HG03432 (cell line): ENCODE results near the gene MTFP1.
"Not testable (repeated sequence)": the region's sequence is repeated elsewhere in the genome, so short reads cannot be mapped to it uniquely, and the experiment has no call there.

ENCODE experiments used
- ATAC-seq: cut with Tn5 transposase; IDR thresholded peaks from one replicate; pipeline ENCODE4 v1.9.1; 2021; ENCODE audit warnings: mild to moderate bottlenecking, moderate library complexity; ENCODE audit not compliant: unreplicated experiment

The MTFP1 gene

DNA sequence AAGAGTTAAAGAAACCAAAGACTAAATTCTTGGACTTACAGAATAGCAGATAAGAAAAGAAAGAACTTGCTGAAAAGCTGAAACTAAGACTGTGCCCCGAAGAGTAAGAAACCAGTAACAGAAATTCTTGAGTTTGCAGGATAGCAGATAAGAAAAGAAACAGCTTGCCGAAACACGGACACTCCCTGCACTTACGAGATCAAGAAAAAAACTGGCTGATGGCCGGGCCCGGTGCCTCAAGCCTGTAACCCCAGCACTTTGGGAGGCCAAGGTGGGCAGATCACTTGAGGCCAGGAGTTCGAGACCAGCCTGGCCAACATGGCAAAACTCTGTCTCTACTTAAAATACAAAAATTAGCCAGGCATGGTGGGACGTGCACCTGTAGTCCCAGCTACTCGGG is 25.9 kb downstream of the MTFP1 start:
- not testable (repeated sequence) for ATAC-seq

DNA sequence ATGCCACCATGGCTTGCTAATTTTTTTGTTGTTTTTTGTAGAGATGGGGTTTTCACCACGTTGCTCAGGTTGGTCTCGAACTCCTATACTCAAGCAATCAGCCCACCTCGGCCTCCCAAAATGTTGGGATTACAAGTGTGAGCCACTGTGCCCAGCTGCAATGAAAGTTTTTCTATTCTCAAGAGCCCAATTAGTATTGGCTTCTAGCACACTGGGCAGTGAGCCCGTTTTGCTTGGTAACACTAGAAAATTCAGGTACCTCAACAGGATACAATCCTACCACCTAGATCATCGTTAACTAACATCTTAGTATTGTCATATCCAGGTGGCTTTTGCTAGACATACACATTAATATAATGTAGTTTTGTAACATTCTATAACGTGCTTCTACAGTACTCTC is 27.3 kb downstream of the MTFP1 start:
- no peak for ATAC-seq

DNA sequence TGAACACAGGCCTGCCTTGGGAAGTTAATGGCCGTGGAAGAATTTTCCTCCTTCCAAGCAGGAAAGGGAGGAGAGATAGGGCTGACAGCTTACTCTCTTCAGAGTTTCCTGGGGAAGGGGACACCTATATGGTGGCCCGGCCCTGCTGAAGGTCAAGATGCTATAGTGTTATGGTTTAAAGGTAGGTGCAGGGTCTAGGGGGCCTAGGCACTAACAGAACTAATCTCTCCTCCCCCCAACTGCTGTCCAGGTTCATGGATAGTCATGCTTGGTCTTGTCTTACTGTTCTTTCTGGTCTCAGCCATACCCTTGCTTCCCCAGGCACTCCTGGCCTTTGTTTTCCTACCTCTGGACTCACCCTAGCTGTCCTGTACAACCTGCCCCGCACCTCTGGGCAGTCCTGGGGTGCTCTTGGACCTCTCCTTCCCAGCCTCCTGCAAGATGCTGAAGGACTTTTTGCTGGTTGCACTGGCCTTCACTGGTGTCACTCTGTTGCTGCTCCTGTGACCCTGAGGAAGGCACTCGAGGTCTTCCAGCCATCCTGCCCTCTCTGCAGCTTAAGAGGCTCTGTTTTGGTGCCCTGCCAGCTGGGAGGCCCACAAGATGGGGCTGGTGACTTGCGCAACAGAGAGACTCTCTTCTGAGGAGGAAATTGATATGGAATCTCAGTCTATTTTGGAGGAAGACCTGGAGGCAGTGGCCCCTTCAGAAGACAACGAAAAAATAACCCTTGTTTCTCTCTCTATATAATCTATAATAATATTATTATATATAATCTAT is 28.4 kb downstream of the MTFP1 start:
- ATAC-seq = no peak

DNA sequence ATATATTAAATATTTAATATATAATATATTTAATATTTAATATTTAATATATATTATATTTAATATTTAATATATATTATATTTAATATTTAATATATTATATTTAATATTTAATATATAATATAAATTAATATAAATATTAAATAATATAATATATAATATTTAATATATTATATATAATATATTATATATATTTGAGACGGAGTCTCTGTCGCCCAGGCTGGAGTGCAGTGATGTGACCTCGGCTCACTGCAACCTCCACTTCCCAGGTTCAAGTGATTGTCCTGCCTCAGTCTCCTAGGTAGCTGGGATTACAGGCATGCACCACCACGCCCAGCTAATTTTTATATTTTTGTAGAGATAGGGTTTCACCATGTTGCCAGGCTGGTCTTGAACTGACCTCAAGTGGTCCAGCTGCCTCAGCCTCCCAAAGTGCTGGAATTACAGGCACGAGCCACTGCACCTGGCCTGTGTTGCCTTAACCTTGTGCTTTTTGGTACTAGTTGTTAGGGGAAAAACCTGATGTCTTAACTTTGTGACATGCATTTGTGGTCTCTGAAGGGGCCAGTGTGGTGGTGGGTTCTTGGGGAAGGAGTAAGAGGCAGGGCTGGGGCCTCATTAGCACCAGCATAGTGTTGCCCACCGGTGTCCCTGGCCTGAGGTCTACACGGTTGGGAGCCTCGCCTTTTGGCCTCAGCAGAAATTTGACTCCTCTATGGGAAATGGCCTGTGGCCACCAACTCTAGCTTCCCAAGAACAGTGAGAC is 29.7 kb downstream of the MTFP1 start:
- no peak for ATAC-seq

DNA sequence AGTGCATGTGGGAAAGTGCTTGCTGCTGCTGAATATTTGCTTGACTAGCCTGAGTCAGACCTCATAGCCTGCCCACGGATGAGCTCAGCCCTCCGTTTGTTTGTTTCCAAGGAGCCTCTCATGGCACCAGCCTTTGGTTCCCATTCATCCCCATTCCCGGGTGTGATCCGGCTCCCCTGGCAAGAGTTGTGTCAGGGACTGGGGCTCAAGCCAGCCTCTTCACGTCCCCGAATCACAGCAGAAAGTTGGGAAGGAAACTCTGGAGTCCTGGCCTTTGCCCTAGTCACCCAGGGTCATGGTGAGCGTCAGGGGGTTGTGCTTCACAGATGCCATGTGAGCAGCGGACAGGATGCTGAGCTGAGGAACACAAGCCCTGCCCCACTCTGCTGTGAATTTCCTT is 32.4 kb downstream of the MTFP1 start:
- ATAC-seq = no peak

DNA sequence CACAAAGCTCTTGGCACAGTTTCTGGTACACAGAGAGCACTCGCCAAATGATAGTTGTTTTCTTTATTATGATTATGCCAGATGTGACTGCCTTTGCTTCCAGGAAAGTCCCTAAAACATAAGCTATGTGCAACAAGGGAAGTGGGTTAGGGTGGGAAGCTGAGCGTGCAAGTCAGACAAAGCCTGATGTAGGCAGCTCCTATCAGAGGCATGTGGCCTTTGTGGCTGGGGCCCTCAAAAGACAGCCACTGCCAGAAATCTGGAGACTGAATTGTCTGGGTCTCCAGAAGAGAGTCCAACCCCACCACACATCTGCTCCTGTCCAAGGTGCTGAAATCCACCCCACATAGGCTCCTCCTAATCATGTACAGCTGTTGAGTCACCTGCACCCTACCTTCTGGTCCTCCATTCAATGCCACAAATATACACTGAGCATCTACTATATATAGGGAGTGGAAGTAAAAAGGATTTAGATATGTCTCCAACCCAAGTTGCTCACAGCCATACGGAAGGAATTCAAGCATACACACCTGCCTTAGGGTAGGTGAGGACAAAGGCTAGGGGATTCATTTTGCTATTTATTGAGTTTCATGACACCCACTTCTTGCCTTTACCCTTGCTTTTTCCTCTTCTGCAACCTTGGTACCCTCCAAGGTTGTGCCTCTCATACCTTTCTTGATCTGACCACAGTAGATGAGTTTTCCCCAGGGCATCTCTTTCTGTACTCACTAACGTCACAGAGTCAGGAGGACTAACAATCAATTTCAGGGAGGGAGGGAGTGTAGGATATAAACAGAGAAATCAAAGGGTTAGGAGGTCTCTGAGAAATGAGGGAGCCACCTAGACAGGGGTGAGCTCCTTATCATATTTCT is 33.8 kb downstream of the MTFP1 start:
- ATAC-seq = no peak

DNA sequence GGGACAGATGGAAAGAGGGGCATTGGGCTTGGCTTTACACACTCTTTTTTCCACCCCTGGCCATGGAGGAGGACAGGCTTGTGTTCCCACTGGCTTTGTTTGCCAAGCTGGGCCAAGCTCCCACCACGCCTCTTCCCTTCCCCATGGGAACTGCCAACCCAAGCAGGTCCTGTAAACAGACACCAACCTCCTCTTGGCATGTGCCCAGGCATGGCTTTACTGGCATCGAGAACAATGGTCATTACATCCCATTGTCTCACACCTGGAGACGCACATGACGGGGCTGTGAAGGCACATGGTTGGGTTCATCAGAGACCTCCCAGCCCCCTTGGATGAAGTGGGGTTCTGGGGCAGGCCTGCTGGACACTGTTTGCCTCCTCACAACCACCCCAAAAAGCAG is 34.6 kb downstream of the MTFP1 start:
- ATAC-seq = no peak

DNA sequence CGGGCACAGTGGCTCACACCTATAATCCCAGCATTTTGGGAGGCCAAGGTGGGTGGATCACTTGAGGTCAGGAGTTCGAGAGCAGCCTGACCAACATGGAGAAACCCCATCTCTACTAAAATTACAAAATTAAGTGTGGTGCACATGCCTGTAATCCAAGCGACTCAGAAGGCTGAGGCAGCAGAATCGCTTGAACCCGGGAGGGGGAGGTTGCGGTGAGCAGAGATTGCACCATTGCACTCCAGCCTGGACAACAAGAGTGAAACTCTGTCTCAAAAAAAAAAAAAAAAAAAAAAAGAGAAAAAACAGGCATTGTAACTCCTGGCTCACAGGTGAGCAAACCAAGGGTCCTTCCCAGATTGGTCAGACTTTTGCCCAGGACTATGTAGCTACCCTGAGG is 35.0 kb downstream of the MTFP1 start:
- not testable (repeated sequence) for ATAC-seq

DNA sequence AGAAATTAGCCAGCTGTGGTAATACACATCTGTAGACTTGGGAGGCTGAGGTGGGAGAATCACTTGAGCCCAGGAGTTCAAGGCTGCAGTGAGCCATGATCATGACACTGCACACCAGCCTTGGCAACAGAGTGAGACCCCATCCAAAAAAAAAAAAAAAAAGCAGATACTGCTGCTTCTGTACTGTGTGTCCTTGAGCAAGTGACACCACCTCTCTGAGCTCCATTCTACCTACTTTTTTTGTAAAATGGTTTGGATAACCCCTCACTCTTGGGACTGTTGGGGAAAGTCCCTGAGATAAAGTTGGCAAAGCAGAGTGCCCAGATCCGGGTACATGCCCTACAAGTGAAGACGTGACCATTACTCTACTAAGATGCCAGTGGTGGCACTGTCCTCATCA is 43.6 kb downstream of the MTFP1 start:
- no peak for ATAC-seq

DNA sequence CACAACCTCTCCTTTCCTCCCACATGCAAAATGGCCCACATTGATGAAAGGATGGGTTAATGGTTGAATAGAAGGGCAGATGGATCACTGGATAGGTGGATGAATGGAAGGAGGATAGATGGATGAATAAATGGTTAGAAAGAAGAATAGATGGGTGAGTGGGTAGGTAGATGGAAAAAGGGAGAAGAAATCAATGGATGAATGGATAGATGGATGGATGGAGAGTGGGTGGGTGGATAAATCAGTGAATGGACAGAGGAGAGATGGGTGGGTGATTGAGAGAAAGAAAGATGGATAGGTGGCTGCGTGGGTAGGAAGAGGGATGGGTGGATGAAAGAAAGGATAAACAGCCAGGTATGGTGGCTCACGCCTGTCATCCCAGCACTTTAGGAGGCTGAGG is 45.1 kb downstream of the MTFP1 start:
- ATAC-seq = no peak

DNA sequence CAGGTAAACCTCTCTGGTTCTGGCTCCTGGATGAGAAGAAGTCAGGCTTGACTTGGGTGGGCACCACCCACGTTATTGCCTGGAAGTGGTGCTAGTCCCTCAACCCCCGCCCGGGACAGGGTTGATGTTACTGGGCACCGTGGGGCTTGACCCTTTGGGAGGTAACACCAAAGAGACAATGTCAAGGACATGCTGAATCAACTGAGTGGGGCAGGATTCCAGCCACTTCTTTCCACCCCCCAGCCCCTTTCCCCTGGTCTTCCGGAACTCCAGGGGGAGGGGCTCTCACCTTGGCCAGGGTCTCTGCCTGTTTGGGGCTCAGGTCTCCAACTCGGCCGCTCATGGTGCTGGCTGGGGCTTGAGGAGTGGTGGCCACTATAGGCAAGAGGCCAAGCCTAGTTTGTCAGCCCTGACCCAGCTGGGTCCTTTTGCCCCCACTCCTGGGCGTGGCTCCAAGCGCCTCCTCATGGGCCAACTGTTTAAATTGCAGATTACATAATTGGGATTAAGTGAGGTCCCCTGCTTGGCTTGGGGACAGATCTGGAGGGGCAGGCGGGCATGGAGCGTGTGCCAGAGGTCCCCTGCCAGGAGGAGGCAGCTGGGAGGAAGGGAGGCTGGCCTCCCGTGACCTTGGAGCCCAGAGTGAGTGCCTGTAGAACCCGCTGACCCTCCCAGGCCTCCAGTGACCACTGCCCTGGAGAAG is 46.2 kb downstream of the MTFP1 start, which contains the start of gene SEC14L3:
SEC14L3 (minus strand) TSS at position 402 of the 703 bp plus-strand sequence; CDS start at position 343, 59 bp downstream.
- ATAC-seq = no peak

DNA sequence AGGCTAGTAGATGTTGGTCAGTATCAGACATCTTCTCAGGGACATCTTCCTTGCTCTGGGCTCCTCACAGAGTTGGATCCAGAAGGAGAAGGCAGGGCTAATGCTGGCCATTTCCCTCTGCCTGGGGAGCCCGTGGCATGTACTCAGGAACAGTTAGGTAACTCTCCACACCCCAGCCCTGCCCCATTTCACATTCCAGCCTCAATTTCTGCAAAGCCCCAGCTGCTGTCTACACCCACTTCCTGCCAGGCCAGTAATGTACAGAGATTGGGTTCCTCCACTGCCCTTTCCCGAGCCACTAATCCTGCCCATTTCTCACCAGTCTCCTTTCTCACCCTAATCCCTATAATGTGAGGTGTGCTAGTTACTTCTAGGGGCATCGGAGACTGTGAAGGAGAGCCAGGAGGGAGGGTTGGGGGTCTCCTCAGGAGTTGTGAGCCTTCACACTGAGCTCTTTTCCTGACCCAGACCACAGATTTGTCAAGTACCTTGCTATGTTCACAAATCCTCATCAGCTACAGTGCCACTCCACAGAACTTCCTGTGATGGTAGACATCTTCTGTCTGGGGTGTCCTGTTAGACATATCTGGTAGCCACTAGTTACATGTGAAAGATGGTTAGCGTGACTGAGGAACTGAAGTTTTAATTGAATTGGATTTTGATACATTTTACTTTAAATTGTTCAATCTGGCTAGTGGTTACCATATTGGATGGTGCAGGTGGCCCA is 47.6 kb downstream of the MTFP1 start:
- no peak for ATAC-seq

DNA sequence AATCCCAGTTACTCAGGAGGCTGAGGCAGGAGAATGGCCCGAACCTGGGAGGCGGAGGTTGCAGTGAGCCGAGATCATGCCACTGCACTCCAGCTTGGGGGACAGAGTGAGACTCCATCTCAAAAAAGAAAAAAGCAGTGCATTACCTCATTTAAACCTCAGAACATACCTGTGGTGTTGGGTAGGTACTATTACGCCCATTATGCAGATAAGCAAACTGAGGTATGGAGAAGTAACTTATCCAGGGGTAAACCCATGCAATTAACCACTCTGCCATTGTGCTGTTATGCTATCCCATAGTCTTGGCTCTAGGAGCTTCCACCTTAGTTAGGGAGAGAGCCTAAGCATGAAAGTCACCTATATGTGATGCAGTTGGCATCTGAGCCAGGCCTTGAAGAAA is 48.6 kb downstream of the MTFP1 start:
- no peak for ATAC-seq

DNA sequence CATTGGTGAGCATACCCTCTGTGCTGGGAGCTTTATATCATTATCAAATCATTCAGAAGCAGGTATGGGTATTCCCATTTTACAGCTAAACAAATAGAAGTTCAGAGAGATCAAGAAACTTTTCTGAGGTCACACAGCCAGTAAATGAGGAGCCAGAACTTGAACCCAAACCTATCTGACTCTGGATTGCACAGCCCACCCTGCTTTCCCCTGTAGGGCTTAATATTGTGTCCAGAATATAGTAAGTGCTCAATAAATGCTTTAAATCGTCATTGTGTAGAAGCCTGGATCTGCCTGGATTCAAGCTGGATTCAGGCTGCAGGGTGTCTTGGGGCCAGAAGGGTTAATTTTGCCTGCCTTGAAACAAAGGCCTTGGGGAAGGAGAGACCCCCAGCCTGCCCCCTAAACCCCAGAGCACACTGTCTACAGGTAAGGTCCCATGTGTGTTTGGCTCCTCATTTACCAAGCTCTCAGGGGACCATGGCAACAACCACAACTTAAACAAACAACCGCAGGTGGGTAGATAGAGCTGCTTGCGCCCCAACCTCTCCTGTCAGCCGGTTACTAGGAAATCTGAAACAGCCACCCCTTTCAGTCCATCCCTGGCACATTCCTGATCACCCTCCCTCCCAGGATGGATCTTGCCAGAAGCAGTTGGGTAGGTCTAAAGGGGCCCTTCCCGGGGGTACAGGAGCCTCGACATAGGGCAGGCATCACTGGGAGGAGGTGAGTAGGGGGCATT is 49.3 kb downstream of the MTFP1 start:
- no peak for ATAC-seq
